ENCODE results near the gene GYG2.

Gene GYG2

GRCh38 chrX:2903366-2903765 is 74.6 kb downstream of the GYG2 start:
- no peak overlapping the region for H3K4me3 ChIP-seq (ENCODE audit: low read depth, low read length)
- TF ChIP-seq CTCF (IDR thresholded peaks at IDR 0.05; ENCODE audit: low read depth, low read length) = peak; percentile 7
- TF ChIP-seq MYC (IDR thresholded peaks at IDR 0.05; ENCODE audit: low read depth, low read length) = no peak
- DNase-seq (ENCODE audit: low read depth) = peak; percentile 13

DNA sequence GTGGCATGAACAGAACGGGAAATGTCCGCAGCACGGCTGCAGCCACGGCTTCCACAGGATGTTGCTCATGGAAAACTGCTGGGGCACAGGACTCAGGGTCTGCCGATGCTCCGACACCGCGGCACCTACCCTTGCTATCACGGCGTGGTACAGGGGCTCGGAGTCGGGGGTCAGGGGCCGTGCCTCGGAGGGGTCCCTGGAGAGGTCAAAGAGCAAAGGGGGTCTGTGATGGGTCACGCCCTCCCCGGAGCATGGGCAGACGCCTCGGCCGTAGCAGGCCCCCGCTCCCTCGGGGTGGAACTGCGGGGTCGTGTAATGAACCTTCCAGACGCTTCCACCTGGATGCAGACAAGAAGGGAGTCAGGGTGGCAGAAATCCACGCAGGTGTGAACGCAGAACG is 78.6 kb downstream of the GYG2 start:
- TF ChIP-seq MYC (IDR thresholded peaks at IDR 0.05; ENCODE audit: low read depth, low read length) = no peak
- TF ChIP-seq CTCF (IDR thresholded peaks at IDR 0.05; ENCODE audit: low read depth, low read length) = no peak
- TF ChIP-seq, protein P1, sequence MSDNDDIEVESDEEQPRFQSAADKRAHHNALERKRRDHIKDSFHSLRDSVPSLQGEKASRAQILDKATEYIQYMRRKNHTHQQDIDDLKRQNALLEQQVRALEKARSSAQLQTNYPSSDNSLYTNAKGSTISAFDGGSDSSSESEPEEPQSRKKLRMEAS (IDR thresholded peaks at IDR 0.05; ENCODE audit: low read depth, low read length) = no peak
- no peak for TF ChIP-seq POLR2A (IDR thresholded peaks at IDR 0.05; ENCODE audit: extremely low read depth, insufficient read length)
- H3K4me3 ChIP-seq (ENCODE audit: low read depth, low read length) = no peak overlapping the region
- DNase-seq (ENCODE audit: low read depth) = no peak

DNA sequence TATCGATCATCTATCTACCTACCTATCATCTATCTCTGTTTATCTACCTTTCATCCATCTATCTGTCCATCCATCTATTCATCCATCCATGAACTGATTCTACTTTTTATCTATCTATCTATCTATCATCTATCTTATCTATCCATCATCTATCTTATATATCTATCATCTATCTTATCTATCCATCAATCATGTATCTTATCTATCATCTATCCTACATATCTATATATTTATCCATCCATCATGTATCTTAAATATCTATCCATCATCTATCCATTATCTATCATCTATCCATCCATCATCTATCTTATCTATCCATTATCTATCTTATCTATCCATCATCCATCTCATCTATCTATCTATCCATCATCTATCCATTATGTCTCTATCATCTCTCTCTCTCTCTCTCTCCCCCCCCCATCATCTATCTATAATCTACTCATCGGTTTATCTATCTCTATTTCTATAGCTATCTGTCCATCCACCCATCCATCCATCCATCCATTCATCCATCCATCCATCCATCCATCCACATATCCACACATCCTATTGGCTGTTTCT is 79.5 kb downstream of the GYG2 start:
- H3K4me3 ChIP-seq (ENCODE audit: low read depth, low read length) = no peak overlapping the region
- no peak for DNase-seq (ENCODE audit: low read depth)
- TF ChIP-seq, protein P1 (IDR thresholded peaks at IDR 0.05; ENCODE audit: low read depth, low read length) = no peak
- no peak for TF ChIP-seq CTCF (IDR thresholded peaks at IDR 0.05; ENCODE audit: low read depth, low read length)
- TF ChIP-seq POLR2A (IDR thresholded peaks at IDR 0.05; ENCODE audit: extremely low read depth, insufficient read length) = no peak
- TF ChIP-seq MYC (IDR thresholded peaks at IDR 0.05; ENCODE audit: low read depth, low read length) = no peak

- no peak overlapping the region for H3K4me3 ChIP-seq (ENCODE audit: low read depth, low read length)
- TF ChIP-seq POLR2A (IDR thresholded peaks at IDR 0.05; ENCODE audit: extremely low read depth, insufficient read length) (no peak), MYC (IDR thresholded peaks at IDR 0.05; ENCODE audit: low read depth, low read length) (no peak), CTCF (IDR thresholded peaks at IDR 0.05; ENCODE audit: low read depth, low read length) (no peak)
- TF ChIP-seq, protein P1 (IDR thresholded peaks at IDR 0.05; ENCODE audit: low read depth, low read length) = no peak
- DNase-seq (ENCODE audit: low read depth) = no peak
Observed at GRCh38 chrX:2910109-2910508, 81.4 kb downstream of the GYG2 start.

DNA sequence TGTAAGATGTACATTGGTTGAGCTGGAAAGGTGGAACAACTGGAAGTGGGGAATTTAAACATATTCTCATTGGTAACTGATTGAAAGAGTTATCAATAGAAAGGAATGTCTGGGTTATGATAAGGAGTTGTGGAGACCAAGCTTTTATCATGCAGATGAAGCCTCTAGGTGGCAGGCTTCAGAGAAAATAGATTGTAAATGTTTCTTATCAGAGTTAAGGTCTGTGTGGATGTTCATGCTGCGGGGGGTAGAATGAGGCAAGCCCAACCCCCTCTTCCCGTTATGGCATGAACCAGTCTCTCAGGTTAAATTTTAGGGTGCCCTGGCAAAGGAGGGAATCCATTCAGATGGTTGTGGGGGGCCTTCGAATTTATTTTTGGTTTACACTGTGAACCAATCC is 84.4 kb downstream of the GYG2 start:
- TF ChIP-seq MYC (IDR thresholded peaks at IDR 0.05; ENCODE audit: low read depth, low read length) (no peak), POLR2A (IDR thresholded peaks at IDR 0.05; ENCODE audit: extremely low read depth, insufficient read length) (no peak), CTCF (IDR thresholded peaks at IDR 0.05; ENCODE audit: low read depth, low read length) (peak; percentile 24)
- TF ChIP-seq, protein P1 (IDR thresholded peaks at IDR 0.05; ENCODE audit: low read depth, low read length) = no peak
- no peak overlapping the region for H3K4me3 ChIP-seq (ENCODE audit: low read depth, low read length)
- peak; percentile 5 for DNase-seq (ENCODE audit: low read depth)

DNA sequence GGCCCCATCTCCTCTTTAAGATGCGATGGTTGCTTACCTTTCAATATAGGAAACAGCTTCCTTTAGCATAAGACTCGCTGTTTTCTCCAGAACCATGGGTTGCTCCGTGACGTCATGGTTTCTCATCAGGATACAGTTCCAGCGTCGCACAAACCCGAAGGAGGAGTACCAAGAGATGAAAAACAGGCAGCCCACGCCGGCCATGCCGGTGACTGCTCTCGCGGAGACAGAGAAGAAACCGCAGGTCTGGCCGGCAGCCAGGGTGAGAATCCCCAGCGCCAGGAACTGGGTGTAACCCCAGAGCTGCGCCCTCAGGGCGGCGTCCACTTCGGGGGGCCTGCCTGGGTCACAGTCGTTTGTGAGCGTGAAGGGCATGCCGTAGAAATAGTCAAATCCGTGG is 89.0 kb downstream of the GYG2 start:
- no peak overlapping the region for H3K4me3 ChIP-seq (ENCODE audit: low read depth, low read length)
- TF ChIP-seq POLR2A (IDR thresholded peaks at IDR 0.05; ENCODE audit: extremely low read depth, insufficient read length) (no peak), MYC (IDR thresholded peaks at IDR 0.05; ENCODE audit: low read depth, low read length) (no peak), CTCF (IDR thresholded peaks at IDR 0.05; ENCODE audit: low read depth, low read length) (no peak)
- TF ChIP-seq, protein P1 (IDR thresholded peaks at IDR 0.05; ENCODE audit: low read depth, low read length) = no peak
- no peak for DNase-seq (ENCODE audit: low read depth)
